B cell (primary cell): Measurements from ENCODE around the gene PPP4R1. TPM values are rescaled to one million over a fixed set of nuclear protein-coding genes. Genes with fewer than 3 reads are reported as not detected.

Experiments
- ATAC-seq: fragments of 200-7000 bp; cut with Tn5 transposase; one replicate; pipeline ENCODE4 v1.10.0; 2021; ENCODE audit warnings: low read depth, mild to moderate bottlenecking, moderate number of reproducible peaks, moderate library complexity
- CTCF ChIA-PET: fragments of 350-600 bp; sonication (Branson Sonifier 250); formaldehyde crosslinking; loops from one replicate; lab custom pipeline; 2021; ENCODE audit warnings: antibody characterized with exemption, inconsistent platforms; lab: Charles Lee
- POLR2A ChIA-PET: fragments of 350-600 bp; sonication (Branson Sonifier 250); formaldehyde crosslinking; loops from one replicate; lab custom pipeline; 2021; ENCODE audit warnings: antibody characterized with exemption; lab: Charles Lee
- DNase-seq: peaks from one replicate; pipeline ENCODE4 v3.0.0; 2013
- H2AFZ ChIP-seq: 2 replicates; pipeline ENCODE4 v1.6.1; 2012; ENCODE audit warnings: mild to moderate bottlenecking, low read depth, low read length; ENCODE audit not compliant: insufficient read depth, poor library complexity, severe bottlenecking
- H3K27ac ChIP-seq, 2 donors: 1 replicate in 1 of 2; 2 replicates in 1 of 2; pipeline ENCODE4 v1.5.1; 2012 to 2013; ENCODE audit warnings: low read length in 2 of 2, mild to moderate bottlenecking in 2 of 2, moderate library complexity in 1 of 2
- H3K27me3 ChIP-seq, 4 experiments: fragments of 200-600 bp in 1 of 4; sonication (generic) in 1 of 4; replicated peaks in 1 of 4; 1 replicate in 2 of 4; 2 replicates in 2 of 4; pipeline versions ENCODE4 v1.6.1 to v1.7.0; 2013 to 2016; ENCODE audit warnings: low read length in 3 of 4, mild to moderate bottlenecking in 2 of 4, mixed read lengths in 1 of 4, moderate library complexity in 1 of 4; ENCODE audit not compliant: insufficient read depth in 4 of 4, control insufficient read depth in 3 of 4; ENCODE audit errors: control extremely low read depth in 1 of 4
- H3K36me3 ChIP-seq, 2 experiments: replicated peaks in 1 of 2; 1 replicate in 1 of 2; 2 replicates in 1 of 2; pipeline versions ENCODE4 v1.6.1 to v1.7.1; 2013; ENCODE audit warnings: low read length in 1 of 2; ENCODE audit not compliant: insufficient read depth in 2 of 2, control insufficient read depth in 1 of 2; ENCODE audit errors: control extremely low read depth in 1 of 2, extremely low read depth in 1 of 2
- H3K4me1 ChIP-seq, 2 donors: fragments of 200-600 bp in 1 of 2; sonication (generic) in 1 of 2; 1 replicate in 1 of 2; 2 replicates in 1 of 2; pipeline versions ENCODE4 v1.5.1 to v1.6.1; 2013 to 2017; ENCODE audit warnings: low read length in 2 of 2; ENCODE audit not compliant: control insufficient read depth in 2 of 2, insufficient read depth in 2 of 2
- H3K4me2 ChIP-seq: replicated peaks from 2 replicates; pipeline ENCODE3; 2012; ENCODE audit warnings: mild to moderate bottlenecking, low read depth, low read length; ENCODE audit not compliant: poor library complexity, severe bottlenecking
- H3K4me3 ChIP-seq, 5 experiments: fragments of 200-600 bp in 1 of 5; sonication (generic) in 1 of 5; 1 replicate in 3 of 5; 2 replicates in 2 of 5; pipeline versions ENCODE4 v1.5.1 to v1.7.0; 2011 to 2016; ENCODE audit warnings: low read length in 4 of 5, mild to moderate bottlenecking in 4 of 5, low read depth in 2 of 5, control low read depth in 1 of 5, moderate library complexity in 1 of 5; ENCODE audit not compliant: insufficient read depth in 1 of 5; ENCODE audit errors: control extremely low read depth in 1 of 5, extremely low read depth in 1 of 5
- H3K79me2 ChIP-seq: fragments of 200-600 bp; sonication (generic); one replicate; pipeline ENCODE4 v1.6.0; 2016; ENCODE audit warnings: low read length; ENCODE audit not compliant: control insufficient read depth, insufficient read depth
- H3K9ac ChIP-seq: fragments of 200-600 bp; sonication (generic); 2 replicates; pipeline ENCODE4 v1.6.1; 2017; ENCODE audit warnings: mild to moderate bottlenecking, low read length, moderate library complexity
- H3K9me3 ChIP-seq, 3 donors: one replicate each; pipeline versions ENCODE4 v1.6.1 to v1.7.1; 2013; ENCODE audit warnings: low read length in 2 of 3; ENCODE audit not compliant: control insufficient read depth in 2 of 3, insufficient read depth in 1 of 3; ENCODE audit errors: control extremely low read depth in 1 of 3
- H4K20me1 ChIP-seq: 2 replicates; pipeline ENCODE4 v1.6.0; 2012; ENCODE audit warnings: mild to moderate bottlenecking, low read length; ENCODE audit not compliant: insufficient read depth, control insufficient read depth, poor library complexity, severe bottlenecking
- H3K27ac Mint-ChIP-seq: one replicate; pipeline ENCODE4 v1.8.0; 2021; ENCODE audit warnings: mixed read lengths
- H3K27me3 Mint-ChIP-seq: one replicate; pipeline ENCODE4 v1.8.0; 2021; ENCODE audit warnings: mixed read lengths
- H3K4me1 Mint-ChIP-seq: one replicate; pipeline ENCODE4 v1.8.0; 2021; ENCODE audit warnings: mixed read lengths
- H3K4me3 Mint-ChIP-seq: one replicate; pipeline ENCODE4 v1.8.0; 2021; ENCODE audit warnings: mixed read lengths
- H3K9me3 Mint-ChIP-seq: one replicate; pipeline ENCODE4 v1.8.0; 2022; ENCODE audit warnings: mixed read lengths; ENCODE audit not compliant: insufficient read depth
- EZH2 ChIP-seq: IDR thresholded peaks from 2 replicates; pipeline ENCODE4 v1.6.1; 2012; ENCODE audit warnings: borderline replicate concordance, low read depth, mild to moderate bottlenecking, moderate library complexity, low read length; ENCODE audit not compliant: insufficient read depth, poor library complexity, severe bottlenecking
- WGBS: methylation state at CpG from one replicate; pipeline ENCODE4 v1.1.5; 2013; ENCODE audit warnings: missing lambda C conversion rate; ENCODE audit not compliant: insufficient coverage; 5-methylcytosine and 5-hydroxymethylcytosine counted together
- intact Hi-C: fragments of 100-400 bp; cut with micrococcal nuclease; formaldehyde crosslinking; loops from one replicate; pipeline ENCODE4 v1.10.0; 2022
- polyA plus RNA-seq: library from polyadenylated mRNA; depleted of rRNA; stranded (reverse); fragments of >200 nt; gene quantifications from 2 replicates; pipeline ENCODE4 v1.2.3, GENCODE V29; 2012
- total RNA-seq, 2 donors: library from RNA; stranded (reverse); fragments of 120-200 nt in 1 of 2; gene quantifications; 1 replicate in 1 of 2; 2 replicates in 1 of 2; pipeline versions ENCODE4 v1.2.3 to v1.2.4, GENCODE V29; 2013 to 2022
- TF ChIP-seq, protein P1 (sequence below): fragments of 200-600 bp; IDR thresholded peaks from one replicate; pipeline ENCODE4 v1.8.0; 2022; ENCODE audit warnings: antibody characterized with exemption, mild to moderate bottlenecking

PPP4R1 gene
- total and polyA plus RNA-seq, 2 donors (not counting 1 experiment from before 2014, with no cell fraction given) = 33.4 to 57.1 TPM

DNA sequence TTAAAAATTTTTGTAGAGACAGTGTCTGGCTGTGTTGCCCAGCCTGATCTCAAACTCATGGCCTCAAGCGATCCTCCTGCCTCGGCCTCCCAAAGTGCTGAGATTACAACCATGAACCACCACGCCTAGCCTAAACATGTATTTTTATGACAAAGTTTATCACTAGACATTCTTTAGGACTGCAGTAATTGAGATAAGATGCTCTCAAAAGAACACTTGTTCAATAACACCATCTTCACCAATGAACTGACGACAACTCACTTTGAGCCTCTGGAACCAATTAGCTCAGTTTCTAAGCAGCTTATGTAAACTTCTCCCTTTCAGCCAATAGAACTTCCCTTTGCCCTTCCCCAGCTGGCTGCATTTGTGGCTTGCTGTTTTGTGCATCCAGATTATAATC lies 15.3 kb upstream of the PPP4R1 start:
- Histone ChIP-seq H2AFZ (no peak overlapping the region), H4K20me1 (no peaks in the 10 kb centered on the region), H3K9me3 (no peaks in the 10 kb centered on the region), H3K4me1 (no peaks in the 10 kb centered on the region), H3K36me3 (no peaks in the 10 kb centered on the region), H3K79me2 (no peaks in the 10 kb centered on the region), H3K4me2 (no peak overlapping the region), H3K9ac (no peak overlapping the region), H3K27ac (no peak overlapping the region), H3K4me3 (no peak overlapping the region), H3K27me3 (peaks cover 0 to 2% (median 0%) of the 10 kb centered on the region in 4 experiments)
- peaks cover 9% of the 10 kb centered on the region for H3K27me3 Mint-ChIP-seq
- intact Hi-C loops = no loop called here
- no peaks in the 10 kb centered on the region for H3K9me3 Mint-ChIP-seq
- H3K27ac Mint-ChIP-seq = no peak overlapping the region
- DNase-seq (no peak), ATAC-seq (no peak)
- 90% methylated on average over 3 of the region's 4 CpGs for WGBS
- ChIA-PET CTCF (no interaction called here), POLR2A (interaction anchor here (1.1 kb wide), 1 partner anchor 18 kb away, joined by 3 read pairs; no protein-coding TSS in a partner anchor)
- no peak overlapping the region for H3K4me3 Mint-ChIP-seq
- H3K4me1 Mint-ChIP-seq = no peaks in the 10 kb centered on the region
- TF ChIP-seq, protein P1, sequence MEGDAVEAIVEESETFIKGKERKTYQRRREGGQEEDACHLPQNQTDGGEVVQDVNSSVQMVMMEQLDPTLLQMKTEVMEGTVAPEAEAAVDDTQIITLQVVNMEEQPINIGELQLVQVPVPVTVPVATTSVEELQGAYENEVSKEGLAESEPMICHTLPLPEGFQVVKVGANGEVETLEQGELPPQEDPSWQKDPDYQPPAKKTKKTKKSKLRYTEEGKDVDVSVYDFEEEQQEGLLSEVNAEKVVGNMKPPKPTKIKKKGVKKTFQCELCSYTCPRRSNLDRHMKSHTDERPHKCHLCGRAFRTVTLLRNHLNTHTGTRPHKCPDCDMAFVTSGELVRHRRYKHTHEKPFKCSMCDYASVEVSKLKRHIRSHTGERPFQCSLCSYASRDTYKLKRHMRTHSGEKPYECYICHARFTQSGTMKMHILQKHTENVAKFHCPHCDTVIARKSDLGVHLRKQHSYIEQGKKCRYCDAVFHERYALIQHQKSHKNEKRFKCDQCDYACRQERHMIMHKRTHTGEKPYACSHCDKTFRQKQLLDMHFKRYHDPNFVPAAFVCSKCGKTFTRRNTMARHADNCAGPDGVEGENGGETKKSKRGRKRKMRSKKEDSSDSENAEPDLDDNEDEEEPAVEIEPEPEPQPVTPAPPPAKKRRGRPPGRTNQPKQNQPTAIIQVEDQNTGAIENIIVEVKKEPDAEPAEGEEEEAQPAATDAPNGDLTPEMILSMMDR = no peak
- no peak for TF ChIP-seq EZH2

GRCh38 chr18:9628984-9629383 lies 14.6 kb upstream of the PPP4R1 start:
- TF ChIP-seq, protein P1 = no peak
- no peaks in the 10 kb centered on the region for H3K9me3 Mint-ChIP-seq
- Histone ChIP-seq H3K4me3 (no peak overlapping the region), H3K4me2 (no peak overlapping the region), H3K27me3 (peaks cover 0 to 2% (median 0%) of the 10 kb centered on the region in 4 experiments), H2AFZ (no peak overlapping the region), H3K9ac (no peak overlapping the region), H3K79me2 (no peaks in the 10 kb centered on the region), H3K27ac (no peak overlapping the region), H3K36me3 (no peaks in the 10 kb centered on the region), H3K9me3 (no peaks in the 10 kb centered on the region), H3K4me1 (no peaks in the 10 kb centered on the region), H4K20me1 (no peaks in the 10 kb centered on the region)
- no peaks in the 10 kb centered on the region for H3K4me1 Mint-ChIP-seq
- POLR2A ChIA-PET = interaction anchor here (1.1 kb wide), 1 partner anchor 17 kb away, joined by 3 read pairs; no protein-coding TSS in a partner anchor
- H3K27ac Mint-ChIP-seq = no peak overlapping the region
- peaks cover 9% of the 10 kb centered on the region for H3K27me3 Mint-ChIP-seq
- DNase-seq (no peak), ATAC-seq (no peak)
- 100% methylated on average over 2 of the region's 5 CpGs for WGBS
- H3K4me3 Mint-ChIP-seq = no peak overlapping the region
- intact Hi-C loops = no loop called here
- CTCF ChIA-PET = no interaction called here
